Measurements from ENCODE around the gene SLC35A2.
A peak's percentile ranks its signal among the peaks of the same experiment; 100 is the strongest.
"Not testable (repeated sequence)": the region's sequence is repeated elsewhere in the genome, so short reads cannot be mapped to it uniquely, and the experiment has no call there.

Gene SLC35A2

GRCh38 chrX:48892896-48893295 lies 18.6 kb downstream of the SLC35A2 start:
- Histone ChIP-seq H3K27ac (ENCODE audit: insufficient read depth, low read length, poor library complexity, severe bottlenecking) (no peak overlapping the region), H3K4me3 (ENCODE audit: insufficient read depth, low read depth, low read length, poor library complexity, severe bottlenecking) (no peak overlapping the region)

GRCh38 chrX:48891402-48892288 lies 19.8 kb downstream of the SLC35A2 start:
- Histone ChIP-seq H3K36me3 (ENCODE audit: control insufficient read depth, insufficient read depth, low read length) (no peaks in the 10 kb centered on the region), H3K4me3 (ENCODE audit: insufficient read depth, low read depth, low read length, poor library complexity, severe bottlenecking) (peak overlapping the region; percentile 64), H3K27me3 (replicated peaks; ENCODE audit: control insufficient read depth, insufficient read depth, low read length, poor library complexity, severe bottlenecking) (no peaks in the 10 kb centered on the region), H3K27ac (ENCODE audit: insufficient read depth, low read length, poor library complexity, severe bottlenecking) (peak overlapping the region; percentile 60), H3K9me3 (ENCODE audit: control insufficient read depth, low read length) (no peaks in the 10 kb centered on the region), H3K4me1 (ENCODE audit: control insufficient read depth, insufficient read depth, low read length, poor library complexity, severe bottlenecking) (peaks cover 4% of the 10 kb centered on the region)
- DNase-seq: peak; percentile 60 to 71 (median 70)

More at GRCh38 chrX:48892896-48893295, 18.6 kb downstream of the SLC35A2 start:
- DNase-seq: no peak
- no peaks in the 10 kb centered on the region for H3K27me3 ChIP-seq (replicated peaks; ENCODE audit: control insufficient read depth, insufficient read depth, low read length, poor library complexity, severe bottlenecking)
- peaks cover 8% of the 10 kb centered on the region for H3K4me1 ChIP-seq (ENCODE audit: control insufficient read depth, insufficient read depth, low read length, poor library complexity, severe bottlenecking)
- no peaks in the 10 kb centered on the region for H3K36me3 ChIP-seq (ENCODE audit: control insufficient read depth, insufficient read depth, low read length)
- no peaks in the 10 kb centered on the region for H3K9me3 ChIP-seq (ENCODE audit: control insufficient read depth, low read length)

DNA sequence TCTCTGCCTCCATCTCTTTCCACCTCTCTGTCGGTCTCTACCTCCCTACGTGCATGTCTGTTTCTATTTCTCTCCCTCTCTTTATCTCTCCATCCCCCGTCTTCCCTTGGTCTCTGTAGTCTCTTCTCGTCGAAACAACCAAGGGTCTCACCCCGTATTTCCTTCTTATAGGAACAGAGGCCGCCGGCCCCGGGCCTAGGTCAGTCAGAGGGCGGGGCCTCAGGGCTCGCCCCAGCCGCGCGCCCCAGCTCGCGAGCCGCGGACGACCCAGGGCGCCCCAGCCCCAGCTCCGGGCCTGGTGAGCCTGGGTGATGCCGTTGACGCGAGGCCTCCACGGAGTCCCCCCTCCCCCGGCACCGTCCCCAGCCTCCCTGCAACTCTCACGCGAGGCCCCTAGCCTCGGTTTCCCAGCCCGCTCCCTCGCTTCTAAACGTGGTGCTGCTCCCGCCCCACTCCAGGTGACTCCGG lies 20.5 kb downstream of the SLC35A2 start:
- H3K4me3 ChIP-seq (ENCODE audit: insufficient read depth, low read depth, low read length, poor library complexity, severe bottlenecking): peak overlapping the region; percentile 64
- H3K27me3 ChIP-seq (replicated peaks; ENCODE audit: control insufficient read depth, insufficient read depth, low read length, poor library complexity, severe bottlenecking): no peaks in the 10 kb centered on the region
- peaks cover 2% of the 10 kb centered on the region for H3K4me1 ChIP-seq (ENCODE audit: control insufficient read depth, insufficient read depth, low read length, poor library complexity, severe bottlenecking)
- peak overlapping the region; percentile 60 for H3K27ac ChIP-seq (ENCODE audit: insufficient read depth, low read length, poor library complexity, severe bottlenecking)
- no peak for DNase-seq
- H3K36me3 ChIP-seq (ENCODE audit: control insufficient read depth, insufficient read depth, low read length): no peaks in the 10 kb centered on the region
- no peaks in the 10 kb centered on the region for H3K9me3 ChIP-seq (ENCODE audit: control insufficient read depth, low read length)

DNA sequence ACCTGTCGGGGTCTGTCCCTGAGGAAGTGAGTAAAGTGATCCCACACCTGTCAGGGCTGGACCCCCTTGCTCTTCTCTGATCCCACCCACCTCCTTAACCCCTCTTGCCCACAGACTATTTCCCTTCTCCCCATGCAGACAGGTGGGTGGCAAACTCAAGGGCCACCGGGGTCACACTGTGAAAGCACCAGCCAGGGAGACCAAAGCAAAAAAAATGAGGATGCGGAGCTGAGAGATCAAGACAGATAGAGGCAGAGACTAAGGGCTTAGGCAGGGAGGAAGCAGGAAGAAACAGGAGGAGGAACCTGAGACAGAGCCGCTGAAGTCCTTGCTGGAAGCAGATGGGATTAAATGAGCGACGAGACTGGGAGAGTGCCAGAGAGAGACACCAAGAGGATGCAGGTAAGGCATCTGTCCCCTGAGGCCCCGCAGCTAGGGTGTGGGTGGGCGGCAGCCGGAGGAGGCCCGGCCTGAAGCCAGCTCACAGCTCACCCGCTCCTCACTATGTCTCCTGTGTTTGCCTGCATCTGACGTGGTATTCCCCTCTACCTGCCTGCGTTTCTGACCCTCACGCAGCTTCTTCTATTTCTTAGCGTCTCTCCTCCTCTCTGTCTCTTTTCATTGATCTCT lies 21.0 kb downstream of the SLC35A2 start:
- Histone ChIP-seq H3K27ac (ENCODE audit: insufficient read depth, low read length, poor library complexity, severe bottlenecking) (peak overlapping the region; percentile 60), H3K4me1 (ENCODE audit: control insufficient read depth, insufficient read depth, low read length, poor library complexity, severe bottlenecking) (peaks cover 2% of the 10 kb centered on the region), H3K4me3 (ENCODE audit: insufficient read depth, low read depth, low read length, poor library complexity, severe bottlenecking) (peak overlapping the region; percentile 64), H3K27me3 (replicated peaks; ENCODE audit: control insufficient read depth, insufficient read depth, low read length, poor library complexity, severe bottlenecking) (no peaks in the 10 kb centered on the region), H3K36me3 (ENCODE audit: control insufficient read depth, insufficient read depth, low read length) (no peaks in the 10 kb centered on the region), H3K9me3 (ENCODE audit: control insufficient read depth, low read length) (no peaks in the 10 kb centered on the region)
- no peak for DNase-seq

DNA sequence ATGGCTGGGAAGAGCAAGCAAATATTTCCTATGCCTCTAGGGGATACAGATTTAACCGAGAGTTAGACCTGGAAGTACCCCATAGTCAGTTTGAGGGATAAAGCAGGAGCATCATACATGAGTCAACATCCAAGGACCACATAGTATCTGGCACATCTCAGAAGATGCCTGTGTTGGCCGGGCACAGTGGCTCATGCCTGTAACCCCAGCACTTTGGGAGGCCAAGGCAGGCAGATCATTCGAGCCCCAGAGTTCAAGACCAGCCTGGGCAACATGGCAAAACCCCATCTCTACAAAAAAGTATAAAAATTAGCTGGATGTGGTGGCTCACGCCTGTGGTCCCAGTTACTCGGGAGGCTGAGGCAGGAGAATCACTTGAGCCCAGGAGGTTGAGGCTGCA lies 24.9 kb downstream of the SLC35A2 start:
- not testable (repeated sequence) for H3K9me3 ChIP-seq (ENCODE audit: control insufficient read depth, low read length); DNase-seq; H3K36me3 ChIP-seq (ENCODE audit: control insufficient read depth, insufficient read depth, low read length); H3K27me3 ChIP-seq (replicated peaks; ENCODE audit: control insufficient read depth, insufficient read depth, low read length, poor library complexity, severe bottlenecking); H3K4me1 ChIP-seq (ENCODE audit: control insufficient read depth, insufficient read depth, low read length, poor library complexity, severe bottlenecking); H3K4me3 ChIP-seq (ENCODE audit: insufficient read depth, low read depth, low read length, poor library complexity, severe bottlenecking); H3K27ac ChIP-seq (ENCODE audit: insufficient read depth, low read length, poor library complexity, severe bottlenecking)

DNA sequence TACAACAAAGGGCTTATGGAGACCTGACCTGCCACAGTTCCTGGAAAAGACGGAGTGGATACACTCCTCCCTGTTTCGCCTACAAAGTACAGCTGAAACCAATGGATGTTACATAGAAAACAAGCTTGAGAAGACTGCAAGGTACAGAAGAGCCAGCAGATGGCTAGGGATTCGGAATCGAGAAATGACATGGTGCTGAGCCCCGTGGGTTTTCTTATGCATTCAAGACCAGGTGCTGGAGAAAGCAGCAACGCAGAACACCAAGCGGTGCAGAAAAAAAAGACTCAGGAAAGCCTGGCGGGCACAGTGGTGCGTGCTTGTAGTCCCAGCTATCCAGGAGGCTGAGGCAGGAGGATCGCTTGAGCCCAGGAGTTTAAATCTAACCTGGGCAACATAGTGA lies 27.7 kb downstream of the SLC35A2 start:
- Histone ChIP-seq H3K27ac (ENCODE audit: insufficient read depth, low read length, poor library complexity, severe bottlenecking) (no peak overlapping the region), H3K27me3 (replicated peaks; ENCODE audit: control insufficient read depth, insufficient read depth, low read length, poor library complexity, severe bottlenecking) (no peaks in the 10 kb centered on the region), H3K36me3 (ENCODE audit: control insufficient read depth, insufficient read depth, low read length) (no peaks in the 10 kb centered on the region), H3K9me3 (ENCODE audit: control insufficient read depth, low read length) (no peaks in the 10 kb centered on the region), H3K4me1 (ENCODE audit: control insufficient read depth, insufficient read depth, low read length, poor library complexity, severe bottlenecking) (no peaks in the 10 kb centered on the region), H3K4me3 (ENCODE audit: insufficient read depth, low read depth, low read length, poor library complexity, severe bottlenecking) (no peak overlapping the region)
- no peak for DNase-seq

DNA sequence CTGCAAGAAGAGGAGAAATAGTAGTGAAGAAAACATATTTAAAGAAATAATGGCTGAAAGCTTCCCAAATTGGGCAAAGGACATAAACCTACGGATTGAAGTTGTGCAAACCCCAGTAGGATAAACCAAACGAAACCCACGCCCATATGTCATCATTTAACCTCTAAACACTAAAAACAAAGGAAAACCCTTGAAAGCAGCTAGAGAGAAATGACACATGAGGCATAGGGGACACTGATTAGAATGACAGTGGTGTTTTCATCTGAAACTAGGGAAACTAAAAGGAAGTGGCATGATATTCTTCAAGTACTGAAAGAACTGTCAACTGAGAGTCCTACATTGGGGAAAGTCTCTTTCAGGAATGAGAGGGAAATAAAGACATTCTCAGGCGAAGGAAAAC lies 34.5 kb downstream of the SLC35A2 start:
- not testable (repeated sequence) for H3K27me3 ChIP-seq (replicated peaks; ENCODE audit: control insufficient read depth, insufficient read depth, low read length, poor library complexity, severe bottlenecking)

GRCh38 chrX:48872017-48872416 lies 39.4 kb downstream of the SLC35A2 start:
- not testable (repeated sequence) for H3K27ac ChIP-seq (ENCODE audit: insufficient read depth, low read length, poor library complexity, severe bottlenecking); H3K4me3 ChIP-seq (ENCODE audit: insufficient read depth, low read depth, low read length, poor library complexity, severe bottlenecking); DNase-seq; H3K36me3 ChIP-seq (ENCODE audit: control insufficient read depth, insufficient read depth, low read length); H3K4me1 ChIP-seq (ENCODE audit: control insufficient read depth, insufficient read depth, low read length, poor library complexity, severe bottlenecking); H3K9me3 ChIP-seq (ENCODE audit: control insufficient read depth, low read length); H3K27me3 ChIP-seq (replicated peaks; ENCODE audit: control insufficient read depth, insufficient read depth, low read length, poor library complexity, severe bottlenecking)

More for the DNA sequence above, 34.5 kb downstream of the SLC35A2 start:
- DNase-seq; H3K4me1 ChIP-seq (ENCODE audit: control insufficient read depth, insufficient read depth, low read length, poor library complexity, severe bottlenecking); H3K9me3 ChIP-seq (ENCODE audit: control insufficient read depth, low read length); H3K27ac ChIP-seq (ENCODE audit: insufficient read depth, low read length, poor library complexity, severe bottlenecking); H3K36me3 ChIP-seq (ENCODE audit: control insufficient read depth, insufficient read depth, low read length); H3K4me3 ChIP-seq (ENCODE audit: insufficient read depth, low read depth, low read length, poor library complexity, severe bottlenecking): not testable (repeated sequence)

DNA sequence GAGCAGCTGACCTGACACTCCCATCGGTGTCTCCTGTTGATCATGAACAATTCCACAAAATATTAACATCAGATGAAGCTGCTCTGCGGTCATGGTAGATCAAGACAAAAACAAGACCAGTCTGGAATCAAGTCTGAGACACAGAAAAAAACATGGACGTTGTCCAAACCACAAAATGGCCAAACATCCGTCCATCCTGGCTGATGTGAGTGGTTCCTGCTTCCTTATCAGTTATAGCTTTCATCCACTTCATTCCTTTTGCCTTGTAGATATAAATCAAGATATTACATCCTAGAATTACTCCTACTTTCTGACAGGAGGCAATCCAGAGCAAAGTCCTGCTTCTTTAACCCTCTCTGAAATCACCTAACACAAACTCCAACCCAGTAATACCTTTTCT lies 47.2 kb downstream of the SLC35A2 start:
- Histone ChIP-seq H3K9me3 (ENCODE audit: control insufficient read depth, low read length) (no peaks in the 10 kb centered on the region), H3K4me3 (ENCODE audit: insufficient read depth, low read depth, low read length, poor library complexity, severe bottlenecking) (no peak overlapping the region), H3K4me1 (ENCODE audit: control insufficient read depth, insufficient read depth, low read length, poor library complexity, severe bottlenecking) (no peaks in the 10 kb centered on the region), H3K27ac (ENCODE audit: insufficient read depth, low read length, poor library complexity, severe bottlenecking) (no peak overlapping the region), H3K27me3 (replicated peaks; ENCODE audit: control insufficient read depth, insufficient read depth, low read length, poor library complexity, severe bottlenecking) (no peaks in the 10 kb centered on the region), H3K36me3 (ENCODE audit: control insufficient read depth, insufficient read depth, low read length) (no peaks in the 10 kb centered on the region)
- no peak for DNase-seq

GRCh38 chrX:48854898-48855297 lies 56.5 kb downstream of the SLC35A2 start:
- no peak overlapping the region for H3K4me3 ChIP-seq (ENCODE audit: insufficient read depth, low read depth, low read length, poor library complexity, severe bottlenecking)
- no peaks in the 10 kb centered on the region for H3K9me3 ChIP-seq (ENCODE audit: control insufficient read depth, low read length)
- no peaks in the 10 kb centered on the region for H3K36me3 ChIP-seq (ENCODE audit: control insufficient read depth, insufficient read depth, low read length)
- no peak overlapping the region for H3K27ac ChIP-seq (ENCODE audit: insufficient read depth, low read length, poor library complexity, severe bottlenecking)
- DNase-seq: no peak
- H3K4me1 ChIP-seq (ENCODE audit: control insufficient read depth, insufficient read depth, low read length, poor library complexity, severe bottlenecking): no peaks in the 10 kb centered on the region
- no peaks in the 10 kb centered on the region for H3K27me3 ChIP-seq (replicated peaks; ENCODE audit: control insufficient read depth, insufficient read depth, low read length, poor library complexity, severe bottlenecking)

Data from effector memory CD4-positive, alpha-beta T cell (primary cell).